Measurements from ENCODE around the gene ADAMTS12. TPM values are rescaled to one million over a fixed set of nuclear protein-coding genes. Genes with fewer than 3 reads are reported as not detected.

The ADAMTS12 gene
- polyA plus RNA-seq, 1 donor (not counting 4 experiments of a cell fraction or from before 2014, with no cell fraction given) = 0.49 TPM

- H3K9ac ChIP-seq (ENCODE audit: control insufficient read depth, extremely low read depth, insufficient read depth, low read length) = no peak overlapping the region
- H3K27ac ChIP-seq (ENCODE audit: control insufficient read depth, insufficient read depth, low read length) = no peak overlapping the region
- no peak overlapping the region for H3K4me2 ChIP-seq (ENCODE audit: control insufficient read depth, extremely low read depth, insufficient read depth, low read depth, low read length)
- dilution Hi-C loops (cut with MboI; ENCODE audit: extremely low pct_ligation_motif_present, low sequenced_read_pairs) = no loop called here
- H3K79me2 ChIP-seq (ENCODE audit: control insufficient read depth, insufficient read depth, low read length) = no peaks in the 10 kb centered on the region
- H3K9me1 ChIP-seq (ENCODE audit: control insufficient read depth, extremely low read depth, insufficient read depth, low read length) = no peaks in the 10 kb centered on the region
- no peaks in the 10 kb centered on the region for H3K27me3 ChIP-seq (ENCODE audit: control insufficient read depth, extremely low read depth, insufficient read depth, low read length)
- no peaks in the 10 kb centered on the region for H3K9me3 ChIP-seq (ENCODE audit: control insufficient read depth, low read depth, low read length)
- H3K36me3 ChIP-seq (ENCODE audit: control insufficient read depth in 2 of 2, extremely low read depth in 1 of 2, insufficient read depth in 2 of 2, low read length in 2 of 2) = no peaks in the 10 kb centered on the region
- no peaks in the 10 kb centered on the region for H4K20me1 ChIP-seq (ENCODE audit: control insufficient read depth, extremely low read depth, insufficient read depth, low read length)
- no peak for FAIRE-seq
- TF ChIP-seq, protein P1, sequence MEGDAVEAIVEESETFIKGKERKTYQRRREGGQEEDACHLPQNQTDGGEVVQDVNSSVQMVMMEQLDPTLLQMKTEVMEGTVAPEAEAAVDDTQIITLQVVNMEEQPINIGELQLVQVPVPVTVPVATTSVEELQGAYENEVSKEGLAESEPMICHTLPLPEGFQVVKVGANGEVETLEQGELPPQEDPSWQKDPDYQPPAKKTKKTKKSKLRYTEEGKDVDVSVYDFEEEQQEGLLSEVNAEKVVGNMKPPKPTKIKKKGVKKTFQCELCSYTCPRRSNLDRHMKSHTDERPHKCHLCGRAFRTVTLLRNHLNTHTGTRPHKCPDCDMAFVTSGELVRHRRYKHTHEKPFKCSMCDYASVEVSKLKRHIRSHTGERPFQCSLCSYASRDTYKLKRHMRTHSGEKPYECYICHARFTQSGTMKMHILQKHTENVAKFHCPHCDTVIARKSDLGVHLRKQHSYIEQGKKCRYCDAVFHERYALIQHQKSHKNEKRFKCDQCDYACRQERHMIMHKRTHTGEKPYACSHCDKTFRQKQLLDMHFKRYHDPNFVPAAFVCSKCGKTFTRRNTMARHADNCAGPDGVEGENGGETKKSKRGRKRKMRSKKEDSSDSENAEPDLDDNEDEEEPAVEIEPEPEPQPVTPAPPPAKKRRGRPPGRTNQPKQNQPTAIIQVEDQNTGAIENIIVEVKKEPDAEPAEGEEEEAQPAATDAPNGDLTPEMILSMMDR (optimal IDR thresholded peaks at IDR 0.05 in 1 of 3, IDR thresholded peaks at IDR 0.05 in 1 of 3, conservative IDR thresholded peaks at IDR 0.05 in 1 of 3; ENCODE audit: extremely low read depth in 1 of 3, insufficient read depth in 2 of 3, low read length in 3 of 3) = no peak
- no peak overlapping the region for H3K4me3 ChIP-seq (ENCODE audit: control insufficient read depth in 2 of 3, extremely low read depth in 1 of 3, insufficient read depth in 2 of 3, low read depth in 1 of 3, low read length in 3 of 3)
- H2AFZ ChIP-seq (ENCODE audit: control insufficient read depth, low read length) = no peak overlapping the region
- no peak for DNase-seq (ENCODE audit: low read depth, low spot score)
- no peaks in the 10 kb centered on the region for H3K4me1 ChIP-seq (ENCODE audit: control insufficient read depth, extremely low read depth, insufficient read depth, low read length)
These were observed 153.7 kb downstream of the ADAMTS12 start for GRCh38 chr5:33738097-33738496.

- Histone ChIP-seq H3K4me3 (ENCODE audit: control insufficient read depth in 2 of 3, extremely low read depth in 1 of 3, insufficient read depth in 2 of 3, low read depth in 1 of 3, low read length in 3 of 3) (no peak overlapping the region), H3K27me3 (ENCODE audit: control insufficient read depth, extremely low read depth, insufficient read depth, low read length) (no peaks in the 10 kb centered on the region), H3K27ac (ENCODE audit: control insufficient read depth, insufficient read depth, low read length) (no peak overlapping the region), H3K9ac (ENCODE audit: control insufficient read depth, extremely low read depth, insufficient read depth, low read length) (no peak overlapping the region), H3K9me1 (ENCODE audit: control insufficient read depth, extremely low read depth, insufficient read depth, low read length) (no peaks in the 10 kb centered on the region), H4K20me1 (ENCODE audit: control insufficient read depth, extremely low read depth, insufficient read depth, low read length) (no peaks in the 10 kb centered on the region), H3K79me2 (ENCODE audit: control insufficient read depth, insufficient read depth, low read length) (no peaks in the 10 kb centered on the region), H3K9me3 (ENCODE audit: control insufficient read depth, low read depth, low read length) (no peaks in the 10 kb centered on the region), H3K4me1 (ENCODE audit: control insufficient read depth, extremely low read depth, insufficient read depth, low read length) (no peaks in the 10 kb centered on the region), H3K4me2 (ENCODE audit: control insufficient read depth, extremely low read depth, insufficient read depth, low read depth, low read length) (no peak overlapping the region), H3K36me3 (ENCODE audit: control insufficient read depth in 2 of 2, extremely low read depth in 1 of 2, insufficient read depth in 2 of 2, low read length in 2 of 2) (no peaks in the 10 kb centered on the region), H2AFZ (ENCODE audit: control insufficient read depth, low read length) (no peak overlapping the region)
- dilution Hi-C loops (cut with MboI; ENCODE audit: extremely low pct_ligation_motif_present, low sequenced_read_pairs) = no loop called here
- TF ChIP-seq EZH2 (IDR thresholded peaks at IDR 0.05; ENCODE audit: low read length) = no peak
- TF ChIP-seq, protein P1 (optimal IDR thresholded peaks at IDR 0.05 in 1 of 3, IDR thresholded peaks at IDR 0.05 in 1 of 3, conservative IDR thresholded peaks at IDR 0.05 in 1 of 3; ENCODE audit: extremely low read depth in 1 of 3, insufficient read depth in 2 of 3, low read length in 3 of 3) = no peak
- no peak for FAIRE-seq
- no peak for DNase-seq (ENCODE audit: low read depth, low spot score)
These were observed 154.1 kb downstream of the ADAMTS12 start for GRCh38 chr5:33737697-33738096.
